SK-N-MC (cell line): ENCODE results near the gene ARHGAP26.

Experiments
- EZH2 ChIP-seq: fragments of 200-600 bp; sonication (generic); IDR thresholded peaks from one replicate; pipeline ENCODE4 v1.6.1; 2017; ENCODE audit warnings: antibody characterized with exemption
- FOXP2 ChIP-seq: optimal IDR thresholded peaks from 2 replicates; pipeline ENCODE3; 2011; ENCODE audit warnings: mild to moderate bottlenecking, moderate library complexity; ENCODE audit not compliant: insufficient read depth; ENCODE audit errors: extremely low read length, control extremely low read depth
- POLR2AphosphoS5 ChIP-seq: IDR thresholded peaks from 2 replicates; pipeline ENCODE4 v1.6.1; 2012; ENCODE audit warnings: mild to moderate bottlenecking, low read depth, low read length, borderline replicate concordance

DNA sequence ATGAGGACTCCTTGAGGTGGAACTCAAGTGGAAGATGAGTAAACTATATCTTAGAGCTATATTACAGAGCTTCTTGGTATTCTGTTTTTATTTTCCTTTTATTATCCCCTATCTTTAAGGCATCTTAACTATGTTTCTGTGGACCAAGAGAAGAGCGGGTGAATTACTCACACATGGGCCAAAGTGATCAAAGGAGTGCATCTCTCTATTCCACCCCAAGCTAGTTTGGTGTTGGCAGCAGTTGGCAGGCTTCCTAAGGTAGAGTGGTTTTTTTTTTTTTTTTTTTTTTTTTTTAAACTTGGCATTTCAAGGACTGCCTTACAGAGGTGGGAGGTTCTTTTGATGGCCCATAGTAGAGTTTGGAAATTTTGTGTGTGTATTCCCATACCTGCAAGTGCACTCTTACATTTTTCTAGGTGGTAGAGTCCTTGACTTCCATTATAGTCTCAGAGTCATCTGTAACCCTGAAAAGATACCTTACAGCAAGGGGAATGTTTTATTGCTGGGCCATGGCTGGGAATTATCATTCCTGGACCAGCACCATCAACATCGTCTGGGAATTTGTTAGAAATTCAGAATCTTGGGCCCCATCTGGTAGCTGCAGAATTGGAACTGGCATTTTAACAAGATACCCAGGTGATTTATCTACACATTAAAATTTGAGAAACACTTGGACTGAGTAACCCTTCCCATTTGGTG, 51.0 kb downstream of the ARHGAP26 start:
- TF ChIP-seq EZH2 = no peak
- no peak for TF ChIP-seq POLR2AphosphoS5
- no peak for TF ChIP-seq FOXP2
